ENCODE measurements around the gene CFAP20DC. TPM values are rescaled to one million over a fixed set of nuclear protein-coding genes. Genes with fewer than 3 reads are reported as not detected.

Gene CFAP20DC
- polyA plus RNA-seq, 2 donors = 8.1 to 14.1 TPM

DNA sequence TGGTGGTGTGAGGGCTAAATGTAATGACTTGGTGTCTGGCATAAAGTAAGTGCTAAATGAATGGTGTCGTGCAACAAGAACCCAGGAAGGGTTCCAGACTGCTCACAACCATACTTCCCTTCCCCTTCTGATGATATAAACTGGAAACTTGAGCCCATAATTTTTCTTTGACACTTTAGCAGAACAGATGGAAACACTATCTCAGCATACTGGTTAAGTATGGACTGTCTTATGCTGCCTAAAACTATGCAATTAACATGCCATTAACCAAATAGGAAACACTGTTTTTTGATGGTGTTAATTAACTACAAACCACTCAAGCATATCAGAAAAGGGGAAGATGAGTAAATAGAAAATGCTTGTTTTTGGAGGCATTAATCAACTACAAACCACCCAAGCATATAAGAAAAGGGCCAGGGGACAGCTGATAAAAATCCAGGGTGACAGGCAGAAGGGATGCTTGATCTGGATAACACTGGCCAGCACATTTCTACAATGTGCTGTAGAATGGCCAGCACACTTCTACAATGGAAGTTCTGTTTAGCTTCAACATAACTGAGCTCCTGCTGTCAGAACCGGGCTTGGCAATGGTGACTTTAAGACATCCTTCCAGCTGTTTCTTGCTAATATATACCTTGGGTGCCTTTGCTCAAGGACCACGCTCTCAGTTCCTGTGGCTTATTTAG lies 297.8 kb downstream of the CFAP20DC start:
- Histone ChIP-seq H3K4me3 (ENCODE audit: low read depth in 1 of 2, low read length in 2 of 2) (no peak overlapping the region), H3K36me3 (ENCODE audit: control insufficient read depth in 2 of 2, insufficient read depth in 2 of 2, low read length in 1 of 2) (no peaks in the 10 kb centered on the region), H3K27me3 (ENCODE audit: control insufficient read depth in 1 of 2, insufficient read depth in 2 of 2, low read length in 2 of 2) (no peaks in the 10 kb centered on the region), H3K9me3 (ENCODE audit: control insufficient read depth in 2 of 2, insufficient read depth in 1 of 2, low read depth in 1 of 2, low read length in 1 of 2) (no peaks in the 10 kb centered on the region), H3K27ac (ENCODE audit: low read depth in 2 of 2, low read length in 1 of 2) (no peak overlapping the region), H3K4me1 (ENCODE audit: control insufficient read depth in 2 of 2, insufficient read depth in 2 of 2, low read length in 1 of 2) (no peaks in the 10 kb centered on the region)
- 77 to 79% methylated on average over 3 of the region's 3 CpGs for WGBS, 2 donors

DNA sequence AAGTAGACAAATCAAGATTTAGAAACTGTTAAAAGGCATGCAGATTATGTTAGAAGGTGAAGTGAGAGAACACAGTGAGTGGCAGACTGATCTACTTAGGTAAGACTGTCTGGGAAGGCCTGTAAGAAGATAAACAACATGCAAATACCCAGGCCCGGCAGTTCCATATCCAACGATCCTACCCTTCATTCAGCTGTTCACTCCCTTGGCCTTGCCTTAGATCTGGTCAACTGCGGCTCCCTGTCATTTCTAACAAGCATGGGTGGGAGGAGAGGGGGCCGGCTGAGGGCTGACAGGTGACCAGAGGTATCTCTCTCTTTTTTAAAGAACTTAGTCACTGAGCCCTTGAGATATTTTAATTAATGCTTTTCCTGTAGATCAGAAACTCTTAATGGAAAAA lies 298.6 kb downstream of the CFAP20DC start:
- 82 to 88% methylated on average over 4 of the region's 4 CpGs for WGBS, 2 donors
- Histone ChIP-seq H3K4me1 (ENCODE audit: control insufficient read depth in 2 of 2, insufficient read depth in 2 of 2, low read length in 1 of 2) (no peaks in the 10 kb centered on the region), H3K9me3 (ENCODE audit: control insufficient read depth in 2 of 2, insufficient read depth in 1 of 2, low read depth in 1 of 2, low read length in 1 of 2) (no peaks in the 10 kb centered on the region), H3K36me3 (ENCODE audit: control insufficient read depth in 2 of 2, insufficient read depth in 2 of 2, low read length in 1 of 2) (no peaks in the 10 kb centered on the region), H3K27ac (ENCODE audit: low read depth in 2 of 2, low read length in 1 of 2) (no peak overlapping the region), H3K27me3 (ENCODE audit: control insufficient read depth in 1 of 2, insufficient read depth in 2 of 2, low read length in 2 of 2) (no peaks in the 10 kb centered on the region), H3K4me3 (ENCODE audit: low read depth in 1 of 2, low read length in 2 of 2) (no peak overlapping the region)

DNA sequence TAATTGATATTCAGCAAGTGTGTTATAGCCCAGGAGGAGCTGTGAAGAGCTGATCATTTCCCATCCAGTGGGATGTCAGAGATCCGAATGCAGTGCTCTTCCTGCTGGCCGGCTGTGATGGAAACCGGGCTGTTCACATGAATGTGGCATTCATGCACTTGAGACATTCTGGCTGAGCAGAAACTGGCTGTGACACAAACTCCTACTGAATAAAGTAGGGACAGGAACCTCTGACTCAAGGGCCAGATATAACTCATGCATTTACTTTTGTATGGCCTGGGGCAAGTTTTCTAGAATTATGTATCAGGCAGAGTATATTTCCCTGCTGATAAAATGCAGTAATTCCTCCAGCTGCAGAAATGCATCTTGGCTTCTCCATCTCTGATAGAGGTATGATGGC lies 299.9 kb downstream of the CFAP20DC start:
- H3K9me3 ChIP-seq (ENCODE audit: control insufficient read depth in 2 of 2, insufficient read depth in 1 of 2, low read depth in 1 of 2, low read length in 1 of 2) = no peaks in the 10 kb centered on the region
- H3K27ac ChIP-seq (ENCODE audit: low read depth in 2 of 2, low read length in 1 of 2) = no peak overlapping the region
- H3K36me3 ChIP-seq (ENCODE audit: control insufficient read depth in 2 of 2, insufficient read depth in 2 of 2, low read length in 1 of 2) = no peaks in the 10 kb centered on the region
- WGBS, 2 donors = 64 to 79% methylated on average over 3 of the region's 3 CpGs
- H3K4me3 ChIP-seq (ENCODE audit: low read depth in 1 of 2, low read length in 2 of 2) = no peak overlapping the region
- H3K4me1 ChIP-seq (ENCODE audit: control insufficient read depth in 2 of 2, insufficient read depth in 2 of 2, low read length in 1 of 2) = no peaks in the 10 kb centered on the region
- no peaks in the 10 kb centered on the region for H3K27me3 ChIP-seq (ENCODE audit: control insufficient read depth in 1 of 2, insufficient read depth in 2 of 2, low read length in 2 of 2)

DNA sequence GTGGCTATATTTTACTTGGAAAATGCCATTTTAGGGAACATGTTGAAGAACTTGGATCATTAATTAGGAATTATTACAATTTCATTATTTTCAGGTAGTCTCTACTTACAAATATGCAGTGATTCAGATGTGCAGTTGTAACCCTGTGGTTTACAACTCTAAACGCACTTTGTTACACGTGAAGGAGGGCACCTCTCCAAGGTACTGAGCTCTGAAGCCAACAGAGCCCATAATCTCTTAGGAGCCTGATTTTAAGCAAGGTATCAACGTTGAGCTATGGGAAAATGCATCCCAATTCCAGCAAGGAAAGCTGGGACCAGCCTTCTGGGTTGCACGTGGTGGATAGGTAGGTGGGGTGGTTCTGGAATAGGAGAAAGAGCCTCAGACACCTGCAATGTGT lies 301.8 kb downstream of the CFAP20DC start:
- Histone ChIP-seq H3K36me3 (ENCODE audit: control insufficient read depth in 2 of 2, insufficient read depth in 2 of 2, low read length in 1 of 2) (no peaks in the 10 kb centered on the region), H3K9me3 (ENCODE audit: control insufficient read depth in 2 of 2, insufficient read depth in 1 of 2, low read depth in 1 of 2, low read length in 1 of 2) (no peaks in the 10 kb centered on the region), H3K27me3 (ENCODE audit: control insufficient read depth in 1 of 2, insufficient read depth in 2 of 2, low read length in 2 of 2) (no peaks in the 10 kb centered on the region), H3K4me1 (ENCODE audit: control insufficient read depth in 2 of 2, insufficient read depth in 2 of 2, low read length in 1 of 2) (no peaks in the 10 kb centered on the region), H3K4me3 (ENCODE audit: low read depth in 1 of 2, low read length in 2 of 2) (no peak overlapping the region), H3K27ac (ENCODE audit: low read depth in 2 of 2, low read length in 1 of 2) (no peak overlapping the region)
- 45 to 49% methylated on average over 4 of the region's 4 CpGs for WGBS, 2 donors

DNA sequence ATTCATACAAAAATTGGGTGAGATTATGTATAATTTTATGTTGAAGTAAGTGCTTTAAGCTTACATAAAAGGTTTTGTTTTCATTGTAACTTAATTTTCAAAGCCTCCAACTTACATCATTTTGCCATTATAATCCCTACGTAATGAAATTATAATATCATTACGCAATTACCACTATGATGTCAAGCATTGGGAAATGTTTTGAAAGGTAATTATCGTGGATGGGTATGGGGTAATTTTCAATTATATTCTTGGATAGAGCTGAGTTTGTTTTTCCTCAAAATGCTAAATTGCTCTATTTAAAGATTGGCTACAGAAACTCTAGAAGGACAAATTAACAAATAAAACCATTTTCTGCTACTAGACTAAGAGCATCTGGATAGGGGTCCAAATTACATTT lies 303.1 kb downstream of the CFAP20DC start:
- Histone ChIP-seq H3K4me1 (ENCODE audit: control insufficient read depth in 2 of 2, insufficient read depth in 2 of 2, low read length in 1 of 2) (no peaks in the 10 kb centered on the region), H3K27ac (ENCODE audit: low read depth in 2 of 2, low read length in 1 of 2) (no peak overlapping the region), H3K27me3 (ENCODE audit: control insufficient read depth in 1 of 2, insufficient read depth in 2 of 2, low read length in 2 of 2) (no peaks in the 10 kb centered on the region), H3K36me3 (ENCODE audit: control insufficient read depth in 2 of 2, insufficient read depth in 2 of 2, low read length in 1 of 2) (no peaks in the 10 kb centered on the region), H3K9me3 (ENCODE audit: control insufficient read depth in 2 of 2, insufficient read depth in 1 of 2, low read depth in 1 of 2, low read length in 1 of 2) (no peaks in the 10 kb centered on the region), H3K4me3 (ENCODE audit: low read depth in 1 of 2, low read length in 2 of 2) (no peak overlapping the region)
- 80 to 88% methylated on average over 3 of the region's 3 CpGs for WGBS, 2 donors

DNA sequence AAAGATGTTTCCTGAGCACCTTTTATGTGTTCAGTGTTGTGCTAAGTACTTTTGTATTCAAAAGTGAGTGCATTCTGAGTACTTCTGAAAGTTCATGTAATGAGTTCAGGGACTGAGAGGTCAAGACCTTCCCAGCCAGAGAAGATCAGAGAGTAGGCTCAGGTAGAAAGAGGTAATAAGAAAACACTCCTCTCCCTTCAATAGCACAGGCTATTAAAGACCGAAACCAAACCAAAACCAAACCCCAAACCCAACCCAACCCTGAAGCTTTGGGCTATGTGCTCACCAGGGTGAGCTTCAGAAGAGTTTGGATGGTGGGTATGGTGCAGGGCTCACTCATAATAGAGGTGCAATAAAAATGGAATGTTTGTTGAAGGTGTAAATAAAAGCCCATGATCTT lies 306.5 kb downstream of the CFAP20DC start:
- no peaks in the 10 kb centered on the region for H3K36me3 ChIP-seq (ENCODE audit: control insufficient read depth in 2 of 2, insufficient read depth in 2 of 2, low read length in 1 of 2)
- no peak overlapping the region for H3K4me3 ChIP-seq (ENCODE audit: low read depth in 1 of 2, low read length in 2 of 2)
- no peaks in the 10 kb centered on the region for H3K27me3 ChIP-seq (ENCODE audit: control insufficient read depth in 1 of 2, insufficient read depth in 2 of 2, low read length in 2 of 2)
- no peak overlapping the region for H3K27ac ChIP-seq (ENCODE audit: low read depth in 2 of 2, low read length in 1 of 2)
- no peaks in the 10 kb centered on the region for H3K9me3 ChIP-seq (ENCODE audit: control insufficient read depth in 2 of 2, insufficient read depth in 1 of 2, low read depth in 1 of 2, low read length in 1 of 2)
- H3K4me1 ChIP-seq (ENCODE audit: control insufficient read depth in 2 of 2, insufficient read depth in 2 of 2, low read length in 1 of 2) = no peaks in the 10 kb centered on the region
- WGBS, 2 donors = 89 to 96% methylated on average over 1 of the region's 1 CpG

DNA sequence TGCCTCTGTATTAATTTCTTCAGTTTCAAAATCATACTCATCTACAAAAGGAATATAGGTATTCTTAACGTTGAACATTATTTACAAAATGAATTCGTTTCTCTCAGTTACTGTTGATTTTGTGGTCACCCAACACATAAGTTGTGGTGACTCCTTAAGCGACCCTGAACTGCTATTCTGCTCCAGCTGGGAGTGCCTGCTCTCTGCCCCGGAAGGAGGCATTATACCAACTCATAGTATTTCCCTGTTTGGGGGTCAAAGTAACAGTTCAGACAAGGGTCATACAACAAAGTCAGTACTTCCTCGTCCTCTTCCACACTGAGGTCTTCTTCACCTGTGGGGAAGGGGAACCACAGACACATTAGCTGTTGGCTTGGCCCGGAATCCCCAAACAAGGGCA lies 307.6 kb downstream of the CFAP20DC start:
- WGBS, 2 donors = 75 to 81% methylated on average over 6 of the region's 6 CpGs
- Histone ChIP-seq H3K4me1 (ENCODE audit: control insufficient read depth in 2 of 2, insufficient read depth in 2 of 2, low read length in 1 of 2) (no peaks in the 10 kb centered on the region), H3K36me3 (ENCODE audit: control insufficient read depth in 2 of 2, insufficient read depth in 2 of 2, low read length in 1 of 2) (no peaks in the 10 kb centered on the region), H3K27me3 (ENCODE audit: control insufficient read depth in 1 of 2, insufficient read depth in 2 of 2, low read length in 2 of 2) (no peaks in the 10 kb centered on the region), H3K9me3 (ENCODE audit: control insufficient read depth in 2 of 2, insufficient read depth in 1 of 2, low read depth in 1 of 2, low read length in 1 of 2) (no peaks in the 10 kb centered on the region), H3K4me3 (ENCODE audit: low read depth in 1 of 2, low read length in 2 of 2) (no peak overlapping the region), H3K27ac (ENCODE audit: low read depth in 2 of 2, low read length in 1 of 2) (no peak overlapping the region)

DNA sequence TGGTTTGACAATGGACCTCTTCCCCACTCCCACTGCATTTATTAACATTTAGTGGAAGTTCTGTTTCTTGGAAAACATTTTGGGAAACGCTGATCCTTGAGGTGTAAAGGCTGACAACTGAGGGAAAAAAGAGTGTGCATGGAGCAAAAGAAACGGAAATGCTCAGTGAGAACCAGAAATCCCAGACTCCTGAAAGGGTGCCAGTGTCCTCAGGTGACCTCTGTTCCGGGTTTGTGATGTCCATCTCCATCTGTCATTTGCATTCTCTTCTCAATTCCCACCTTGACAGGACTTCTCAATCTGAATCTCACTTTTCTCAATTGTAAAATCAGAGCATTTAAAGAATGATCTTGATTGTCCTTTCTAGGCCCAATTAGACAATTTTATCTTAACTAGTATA lies 312.2 kb downstream of the CFAP20DC start:
- Histone ChIP-seq H3K4me3 (ENCODE audit: low read depth in 1 of 2, low read length in 2 of 2) (no peak overlapping the region), H3K36me3 (ENCODE audit: control insufficient read depth in 2 of 2, insufficient read depth in 2 of 2, low read length in 1 of 2) (no peaks in the 10 kb centered on the region), H3K27me3 (ENCODE audit: control insufficient read depth in 1 of 2, insufficient read depth in 2 of 2, low read length in 2 of 2) (no peaks in the 10 kb centered on the region), H3K4me1 (ENCODE audit: control insufficient read depth in 2 of 2, insufficient read depth in 2 of 2, low read length in 1 of 2) (no peaks in the 10 kb centered on the region), H3K9me3 (ENCODE audit: control insufficient read depth in 2 of 2, insufficient read depth in 1 of 2, low read depth in 1 of 2, low read length in 1 of 2) (no peaks in the 10 kb centered on the region), H3K27ac (ENCODE audit: low read depth in 2 of 2, low read length in 1 of 2) (no peak overlapping the region)
- 76% methylated on average over 3 of the region's 3 CpGs for WGBS, 2 donors

DNA sequence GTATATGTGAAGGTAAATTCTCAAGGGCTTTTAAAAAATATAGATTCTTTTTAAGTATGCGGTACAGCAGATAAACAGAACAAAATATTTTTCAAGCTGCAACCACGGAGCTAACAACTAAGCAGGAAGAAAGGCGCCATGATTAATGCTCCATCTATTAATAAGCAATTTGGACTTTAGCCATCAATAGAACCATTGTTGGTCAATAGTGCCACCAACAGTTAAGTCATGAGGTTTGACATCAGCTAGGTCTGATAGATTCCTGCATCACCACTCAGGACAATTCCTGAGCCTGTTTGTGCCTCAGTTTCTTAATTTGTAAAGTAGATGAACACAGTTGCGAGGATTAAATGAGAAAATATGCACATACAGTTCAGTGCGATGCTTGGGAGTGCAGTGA lies 318.2 kb downstream of the CFAP20DC start:
- Histone ChIP-seq H3K27ac (ENCODE audit: low read depth in 2 of 2, low read length in 1 of 2) (no peak overlapping the region), H3K9me3 (ENCODE audit: control insufficient read depth in 2 of 2, insufficient read depth in 1 of 2, low read depth in 1 of 2, low read length in 1 of 2) (no peaks in the 10 kb centered on the region), H3K27me3 (ENCODE audit: control insufficient read depth in 1 of 2, insufficient read depth in 2 of 2, low read length in 2 of 2) (no peaks in the 10 kb centered on the region), H3K4me1 (ENCODE audit: control insufficient read depth in 2 of 2, insufficient read depth in 2 of 2, low read length in 1 of 2) (no peaks in the 10 kb centered on the region), H3K4me3 (ENCODE audit: low read depth in 1 of 2, low read length in 2 of 2) (no peak overlapping the region), H3K36me3 (ENCODE audit: control insufficient read depth in 2 of 2, insufficient read depth in 2 of 2, low read length in 1 of 2) (no peaks in the 10 kb centered on the region)
- WGBS, 2 donors = 69 to 75% methylated on average over 5 of the region's 5 CpGs

DNA sequence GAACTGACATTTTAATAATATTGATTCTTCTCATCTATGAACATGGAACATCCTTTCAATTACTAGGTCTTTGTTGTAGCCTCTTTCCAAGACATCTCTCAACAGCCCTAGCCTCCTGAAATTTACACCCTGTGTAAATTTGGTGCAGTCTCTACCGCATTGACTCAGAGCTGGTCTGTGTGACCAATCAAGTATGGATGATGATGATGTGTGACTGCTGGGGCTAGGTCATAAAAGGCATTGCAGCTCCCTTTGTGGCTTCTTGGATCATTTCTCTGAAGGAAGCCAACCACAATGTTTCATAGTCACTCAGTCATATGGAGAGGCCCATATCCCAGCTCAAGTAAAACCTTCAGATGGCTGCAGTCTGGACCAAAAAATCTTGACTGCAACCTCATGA lies 321.1 kb downstream of the CFAP20DC start:
- Histone ChIP-seq H3K27me3 (ENCODE audit: control insufficient read depth in 1 of 2, insufficient read depth in 2 of 2, low read length in 2 of 2) (no peaks in the 10 kb centered on the region), H3K9me3 (ENCODE audit: control insufficient read depth in 2 of 2, insufficient read depth in 1 of 2, low read depth in 1 of 2, low read length in 1 of 2) (no peaks in the 10 kb centered on the region), H3K4me1 (ENCODE audit: control insufficient read depth in 2 of 2, insufficient read depth in 2 of 2, low read length in 1 of 2) (no peaks in the 10 kb centered on the region), H3K27ac (ENCODE audit: low read depth in 2 of 2, low read length in 1 of 2) (no peak overlapping the region), H3K36me3 (ENCODE audit: control insufficient read depth in 2 of 2, insufficient read depth in 2 of 2, low read length in 1 of 2) (no peaks in the 10 kb centered on the region), H3K4me3 (ENCODE audit: low read depth in 1 of 2, low read length in 2 of 2) (no peak overlapping the region)
- 97 to 100% methylated on average over 1 of the region's 1 CpG for WGBS, 2 donors

All from esophagus (tissue), 2 donors.